Skeletal muscle tissue (tissue), 4 donors: ENCODE measurements around the gene RAPGEFL1. TPM values are rescaled to one million over a fixed set of nuclear protein-coding genes. Genes with fewer than 3 reads are reported as not detected.
"Not testable (repeated sequence)": the region's sequence is repeated elsewhere in the genome, so short reads cannot be mapped to it uniquely, and the experiment has no call there.

ENCODE experiments used
- H3K27ac ChIP-seq: one replicate; pipeline ENCODE4 v1.7.0; 2013; ENCODE audit warnings: mild to moderate bottlenecking, low read depth, low read length, inconsistent platforms
- H3K27me3 ChIP-seq, 3 donors: one replicate each; pipeline ENCODE4 v1.7.0; 2013; ENCODE audit warnings: low read length in 3 of 3; ENCODE audit not compliant: control insufficient read depth in 3 of 3, insufficient read depth in 3 of 3
- H3K36me3 ChIP-seq, 3 donors: one replicate each; pipeline ENCODE4 v1.7.0; 2013; ENCODE audit warnings: low read length in 3 of 3; ENCODE audit not compliant: control insufficient read depth in 3 of 3, insufficient read depth in 3 of 3
- H3K4me1 ChIP-seq, 3 donors: one replicate each; pipeline ENCODE4 v1.7.0; 2013; ENCODE audit warnings: low read length in 3 of 3, mild to moderate bottlenecking in 3 of 3; ENCODE audit not compliant: control insufficient read depth in 3 of 3, insufficient read depth in 3 of 3
- H3K4me3 ChIP-seq, 3 donors: one replicate each; pipeline ENCODE4 v1.7.0; 2013; ENCODE audit warnings: low read length in 3 of 3
- H3K9ac ChIP-seq, 3 donors: one replicate each; pipeline ENCODE4 v1.7.0; 2013; ENCODE audit warnings: low read length in 3 of 3, mild to moderate bottlenecking in 3 of 3, moderate library complexity in 2 of 3, low read depth in 1 of 3
- H3K9me3 ChIP-seq, 3 donors: one replicate each; pipeline ENCODE4 v1.7.0; 2013; ENCODE audit warnings: low read length in 3 of 3; ENCODE audit not compliant: control insufficient read depth in 3 of 3
- total RNA-seq: library from RNA; depleted of rRNA; stranded (reverse); fragments of >200 nt; gene quantifications from one replicate; pipeline ENCODE4 v1.2.3, GENCODE V29; 2014
- donor health status: Osteomylitis.

The RAPGEFL1 gene
- total RNA-seq, 1 donor from 2014 or later, result 1.0 TPM

DNA sequence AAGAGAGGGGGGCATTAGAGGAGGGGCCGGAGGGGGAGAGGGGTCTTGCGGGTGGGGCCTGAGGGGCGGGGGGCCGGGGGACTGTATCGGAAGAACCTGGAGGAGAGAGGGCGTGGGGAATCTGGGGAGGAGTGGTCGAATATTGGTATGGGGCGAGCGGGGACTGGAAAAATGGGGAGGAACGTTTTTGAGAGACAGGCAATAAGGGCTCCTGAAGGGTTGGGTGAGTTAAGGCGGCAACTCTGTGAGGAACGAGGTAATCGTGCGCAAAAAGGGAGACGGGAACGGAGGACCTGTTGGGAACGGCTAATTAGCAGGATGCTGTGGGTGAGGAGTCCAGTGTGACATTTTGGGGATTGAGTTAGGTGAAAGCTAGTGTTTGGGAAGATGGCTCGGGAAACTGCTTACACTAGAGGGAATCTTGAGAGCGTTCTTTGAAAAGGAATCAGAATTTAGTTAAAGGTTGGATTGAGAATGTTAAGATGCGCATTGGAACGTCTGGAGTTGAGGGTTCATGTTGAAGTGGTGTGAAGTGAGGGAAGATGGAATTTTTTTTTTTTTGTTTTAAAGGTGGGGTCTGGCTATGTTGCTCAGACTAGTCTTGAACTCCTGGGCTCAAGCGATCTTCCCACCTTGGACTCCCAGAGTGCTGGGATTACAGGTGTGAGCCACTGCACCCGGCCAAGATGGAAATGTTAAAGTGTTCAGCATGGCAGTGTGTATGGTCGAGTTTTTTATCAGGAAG lies 42.5 kb downstream of the RAPGEFL1 start:
- Histone ChIP-seq H3K4me3 (peak overlapping the region; percentile 82 to 99 (median 82)), H3K27ac (peak overlapping the region; percentile 80), H3K36me3 (no peaks in the 10 kb centered on the region), H3K9me3 (no peaks in the 10 kb centered on the region), H3K9ac (peak overlapping the region; percentile 69 to 94 (median 80)), H3K4me1 (peaks cover 0 to 13% (median 4%) of the 10 kb centered on the region in 3 donors), H3K27me3 (no peaks in the 10 kb centered on the region)

DNA sequence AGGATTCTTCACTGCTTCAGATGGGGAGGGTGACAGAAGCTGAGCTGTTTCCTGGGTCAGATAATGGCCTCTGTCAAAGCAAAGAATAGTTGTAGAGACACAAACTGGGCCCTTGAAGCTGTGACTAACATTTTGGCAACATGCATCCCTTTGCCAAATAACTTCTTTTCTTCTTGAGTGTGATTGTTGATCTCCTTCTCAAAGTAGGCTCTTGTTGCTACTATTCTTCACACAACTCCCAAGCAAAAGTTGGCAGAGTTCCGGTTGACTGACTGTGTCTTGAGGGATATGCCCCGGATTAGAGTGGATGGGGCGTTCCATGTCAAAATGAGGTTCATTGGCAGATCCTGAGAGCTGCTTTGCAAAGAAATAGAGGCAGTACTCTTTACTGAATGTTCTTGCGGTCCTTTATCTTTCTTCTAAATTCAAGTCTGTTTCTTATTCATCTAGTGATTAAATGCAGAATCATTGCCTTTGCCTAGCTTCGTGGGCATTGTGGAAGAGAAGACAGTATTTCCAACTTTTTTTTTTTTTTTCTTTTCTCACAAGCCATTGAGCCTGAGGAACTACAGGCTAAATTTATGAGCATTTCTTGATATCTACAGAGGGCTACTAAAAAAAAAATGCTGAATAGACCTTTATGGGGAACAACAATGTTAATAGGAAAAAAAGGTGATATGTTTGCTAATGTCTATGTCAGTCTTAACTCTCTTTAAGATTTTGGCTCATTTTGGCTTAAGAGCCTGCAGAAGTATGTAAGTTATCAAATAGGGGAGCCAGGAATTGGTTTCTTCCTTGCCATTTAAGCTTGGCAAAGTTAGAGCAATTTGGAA lies 47.7 kb downstream of the RAPGEFL1 start:
- Histone ChIP-seq H3K36me3 (peaks cover 0 to 2% (median 0%) of the 10 kb centered on the region in 3 donors), H3K4me3 (no peak overlapping the region), H3K27me3 (no peaks in the 10 kb centered on the region), H3K4me1 (peaks cover 0 to 6% (median 3%) of the 10 kb centered on the region in 3 donors), H3K27ac (no peak overlapping the region), H3K9ac (no peak overlapping the region), H3K9me3 (no peaks in the 10 kb centered on the region)

DNA sequence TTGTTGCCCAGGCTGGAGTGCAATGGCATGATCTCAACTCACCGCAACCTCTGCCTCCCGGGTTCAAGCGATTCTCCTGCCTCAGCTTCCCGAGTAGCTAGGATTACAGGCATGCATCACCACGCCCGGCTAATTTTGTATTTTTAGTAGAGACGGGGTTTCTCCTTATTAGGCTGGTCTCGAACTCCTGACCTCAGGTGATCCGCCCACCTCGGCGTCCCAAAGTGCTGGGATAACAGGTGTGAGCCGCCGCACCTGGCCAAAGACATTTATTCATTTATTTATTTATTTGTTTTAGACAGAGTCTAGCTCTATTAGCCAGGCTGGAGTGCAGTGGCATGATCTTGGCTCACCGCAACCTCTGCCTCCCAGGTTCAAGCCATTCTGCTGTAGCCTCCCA lies 51.9 kb downstream of the RAPGEFL1 start:
- not testable (repeated sequence) for H3K9ac ChIP-seq, H3K27ac ChIP-seq, H3K27me3 ChIP-seq, H3K4me1 ChIP-seq, H3K4me3 ChIP-seq, H3K9me3 ChIP-seq
- H3K36me3 ChIP-seq, result peaks cover 0 to 11% (median under 1%) of the 10 kb centered on the region in 3 donors

DNA sequence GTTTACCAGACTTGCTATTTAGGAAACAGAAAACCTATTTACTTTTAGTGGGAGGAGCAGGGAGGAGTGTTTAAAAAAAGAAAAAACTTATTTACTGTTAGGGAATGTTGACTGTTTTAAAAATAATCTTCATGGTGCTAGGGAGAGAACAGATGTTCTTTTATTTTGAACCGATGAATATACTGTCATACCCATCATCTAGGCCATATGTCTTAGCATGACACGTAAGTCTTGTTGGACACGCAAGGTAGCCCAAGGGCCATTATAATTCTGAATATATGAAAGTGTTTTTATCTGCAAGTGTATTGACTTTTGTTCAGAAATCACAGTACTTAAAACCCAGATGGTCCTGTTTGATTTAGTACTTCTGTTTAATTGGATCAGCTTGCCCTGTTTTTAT lies 53.4 kb downstream of the RAPGEFL1 start:
- no peak overlapping the region for H3K27ac ChIP-seq
- peaks cover 0 to 15% (median 6%) of the 10 kb centered on the region in 3 donors for H3K36me3 ChIP-seq

DNA sequence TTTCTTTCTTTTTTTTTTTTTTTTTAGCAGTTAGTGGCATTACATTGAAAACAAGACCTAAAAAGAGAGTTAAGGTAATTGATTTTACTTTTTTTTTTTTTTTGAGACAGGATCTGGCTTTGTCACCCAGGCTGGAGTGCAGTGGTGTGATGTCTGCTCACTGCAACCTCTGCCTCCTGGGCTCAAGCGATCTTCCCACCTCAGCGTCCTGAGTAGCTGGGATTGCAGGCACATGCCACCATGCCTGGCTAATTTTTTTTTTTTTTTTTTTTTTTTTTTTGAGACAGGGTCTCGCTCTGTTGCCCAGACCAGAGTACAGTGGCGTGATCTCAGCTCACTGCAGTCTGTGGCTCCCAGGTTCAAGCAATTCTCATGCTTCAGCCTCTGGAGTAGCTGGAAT lies 54.7 kb downstream of the RAPGEFL1 start:
- not testable (repeated sequence) for H3K9ac ChIP-seq, H3K27ac ChIP-seq, H3K4me1 ChIP-seq, H3K27me3 ChIP-seq, H3K4me3 ChIP-seq, H3K9me3 ChIP-seq
- H3K36me3 ChIP-seq, result peaks cover 0 to 15% (median 6%) of the 10 kb centered on the region in 3 donors

More for the DNA sequence above, 53.4 kb downstream of the RAPGEFL1 start:
- Histone ChIP-seq H3K9me3 (no peaks in the 10 kb centered on the region), H3K4me1 (peaks cover 0 to 5% (median 0%) of the 10 kb centered on the region in 3 donors), H3K4me3 (no peak overlapping the region), H3K9ac (no peak overlapping the region), H3K27me3 (no peaks in the 10 kb centered on the region)

DNA sequence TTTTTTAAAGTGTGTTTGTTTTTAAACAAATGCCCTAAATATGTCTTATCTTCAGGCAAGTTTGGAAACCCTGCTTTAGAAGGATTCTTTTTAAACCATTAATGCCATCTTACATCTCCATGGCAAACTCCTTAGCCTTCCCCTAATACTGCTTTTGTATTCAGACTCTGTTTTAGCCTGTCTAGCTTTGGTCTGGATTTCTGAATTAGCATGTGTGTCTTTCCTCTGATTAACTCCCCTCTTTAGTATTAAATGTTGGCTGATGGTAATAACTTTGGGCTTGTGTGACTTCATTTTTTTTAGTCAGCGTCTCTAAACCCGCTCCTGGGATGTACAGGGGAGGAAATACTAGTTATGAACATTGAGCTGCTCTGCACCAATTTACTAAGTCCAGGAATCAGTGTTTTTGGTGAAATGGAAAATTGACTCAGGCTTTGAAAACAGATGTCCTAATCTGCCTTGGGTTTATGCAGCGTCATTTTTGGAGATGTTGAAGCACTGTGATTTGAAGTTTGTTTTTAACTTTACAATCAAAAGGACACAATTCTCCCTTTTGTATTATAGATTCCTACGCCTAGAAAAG lies 64.1 kb downstream of the RAPGEFL1 start:
- no peak overlapping the region for H3K4me3 ChIP-seq
- H3K36me3 ChIP-seq, result no peaks in the 10 kb centered on the region
- H3K27me3 ChIP-seq, result no peaks in the 10 kb centered on the region
- no peak overlapping the region for H3K9ac ChIP-seq
- H3K9me3 ChIP-seq, result no peaks in the 10 kb centered on the region
- H3K4me1 ChIP-seq, result peaks cover 0 to 3% (median 2%) of the 10 kb centered on the region in 3 donors
- H3K27ac ChIP-seq, result no peak overlapping the region

DNA sequence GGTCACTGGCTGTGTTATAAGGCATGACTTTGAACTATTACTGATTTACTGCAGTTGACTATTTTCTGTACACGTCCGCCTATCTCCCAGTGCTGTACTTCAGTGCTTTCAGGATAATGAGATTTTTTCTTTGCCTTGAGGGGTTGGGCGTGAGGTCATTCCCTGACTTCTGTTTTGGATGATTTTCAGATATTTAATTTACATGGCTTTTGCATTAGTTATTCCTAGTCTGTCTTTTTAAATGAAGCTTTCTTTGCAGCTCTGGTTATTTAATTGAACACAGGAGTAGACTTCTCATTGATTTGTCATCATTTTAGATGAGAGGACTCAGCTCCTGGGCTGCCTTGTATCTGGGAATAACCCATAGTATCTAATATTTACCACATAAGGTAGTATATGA lies 65.5 kb downstream of the RAPGEFL1 start:
- Histone ChIP-seq H3K9me3 (no peaks in the 10 kb centered on the region), H3K36me3 (no peaks in the 10 kb centered on the region), H3K4me1 (peaks cover 0 to 3% (median 2%) of the 10 kb centered on the region in 3 donors), H3K27ac (no peak overlapping the region), H3K27me3 (no peaks in the 10 kb centered on the region), H3K4me3 (no peak overlapping the region), H3K9ac (no peak overlapping the region)

DNA sequence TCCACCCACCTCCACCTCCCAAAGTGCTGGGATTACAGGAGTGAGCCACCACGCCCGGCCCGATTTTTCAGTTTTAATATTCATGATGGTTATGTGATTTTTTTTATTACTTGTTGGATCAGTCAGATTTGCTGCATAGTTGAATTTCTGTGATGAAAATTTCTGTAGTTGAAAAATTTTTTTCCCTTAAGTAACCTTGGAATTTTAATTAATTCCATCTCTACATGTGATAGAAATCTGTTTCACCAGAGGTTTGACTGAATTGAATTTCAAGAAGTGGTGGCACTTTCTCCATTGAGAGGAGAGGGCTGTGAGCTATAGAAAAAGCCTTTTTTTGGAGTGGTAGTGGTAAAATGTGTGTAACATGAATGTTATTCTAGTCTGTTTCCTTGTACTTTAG lies 66.5 kb downstream of the RAPGEFL1 start:
- Histone ChIP-seq H3K36me3 (no peaks in the 10 kb centered on the region), H3K4me3 (no peak overlapping the region), H3K9ac (peak overlapping the region in 1 of 3 donors; percentile 0), H3K9me3 (no peaks in the 10 kb centered on the region), H3K27ac (no peak overlapping the region), H3K27me3 (no peaks in the 10 kb centered on the region), H3K4me1 (peaks cover 0 to 3% (median 2%) of the 10 kb centered on the region in 3 donors)

DNA sequence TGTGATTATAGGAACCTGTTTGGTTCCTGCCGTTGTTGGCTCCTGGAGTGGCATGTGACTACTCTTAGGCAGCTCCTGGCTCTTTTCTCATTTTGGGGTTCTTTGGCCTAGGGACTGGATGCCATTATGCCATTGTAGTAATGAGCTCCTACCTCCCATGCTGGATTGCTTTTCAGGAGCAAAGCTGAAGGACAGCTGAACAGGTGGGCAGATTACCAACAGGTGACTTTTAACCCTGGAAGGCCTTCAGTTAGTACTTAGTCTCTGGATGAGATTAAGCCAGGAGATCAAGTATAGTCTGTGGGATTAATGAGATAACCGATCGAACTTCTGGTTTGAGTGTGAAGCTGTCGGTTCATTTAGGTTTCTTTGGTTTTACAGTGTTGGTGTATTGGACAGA lies 67.0 kb downstream of the RAPGEFL1 start:
- Histone ChIP-seq H3K36me3 (no peaks in the 10 kb centered on the region), H3K27ac (no peak overlapping the region), H3K4me1 (peaks cover 0 to 3% (median 2%) of the 10 kb centered on the region in 3 donors), H3K9ac (peak overlapping the region in 1 of 3 donors; percentile 0), H3K27me3 (no peaks in the 10 kb centered on the region), H3K9me3 (no peaks in the 10 kb centered on the region), H3K4me3 (no peak overlapping the region)
